Endothelial cell of umbilical vein (primary cell): Measurements from ENCODE around the gene SOX13. TPM values are rescaled to one million over a fixed set of nuclear protein-coding genes. Genes with fewer than 3 reads are reported as not detected.
"Not testable (repeated sequence)": the region's sequence is repeated elsewhere in the genome, so short reads cannot be mapped to it uniquely, and the experiment has no call there.

Experiments used
- BruUV-seq: library from RNA; stranded (reverse); fragments of 400-500 nt; replicated peaks from 2 replicates; lab custom pipeline; 2021; lab: Mats Ljungman, UMichigan
- CTCF ChIA-PET: fragments of 300-600, 350-600 bp; sonication (Branson Sonifier 250); formaldehyde crosslinking; loops from one replicate; lab custom pipeline; 2021; ENCODE audit warnings: antibody characterized with exemption, inconsistent platforms; lab: Charles Lee
- POLR2A ChIA-PET: fragments of 300-600, 350-600 bp; sonication (Branson Sonifier 250); formaldehyde crosslinking; loops from one replicate; lab custom pipeline; 2021; ENCODE audit warnings: antibody characterized with exemption, inconsistent platforms; lab: Charles Lee
- DNase-seq: peaks from one replicate; pipeline ENCODE4 v3.0.0-alpha.2; 2011; ENCODE audit warnings: low read depth, low spot score
- FAIRE-seq: peaks from 2 replicates; lab custom pipeline; 2011; peaks lifted over from hg19 to GRCh38; lab: Jason Lieb, UNC
- H2AFZ ChIP-seq: 2 replicates; pipeline ENCODE4 v1.6.0; 2012; ENCODE audit warnings: low read depth, low read length, control low read depth, inconsistent platforms
- H3K27ac ChIP-seq: 2 replicates; pipeline ENCODE4 v1.5.1; 2011; ENCODE audit warnings: low read depth, mild to moderate bottlenecking, control low read depth, low read length, moderate library complexity; ENCODE audit not compliant: insufficient read depth
- H3K27me3 ChIP-seq, 2 experiments: 2 replicates each; pipeline versions ENCODE4 v1.6.0 to v1.6.1; 2011; ENCODE audit warnings: low read length in 2 of 2, mixed read lengths in 1 of 2; ENCODE audit not compliant: control insufficient read depth in 2 of 2, insufficient read depth in 2 of 2
- H3K36me3 ChIP-seq, 2 experiments: 2 replicates in 1 of 2; 3 replicates in 1 of 2; pipeline ENCODE4 v1.5.1; 2011; ENCODE audit warnings: low read length in 2 of 2, mild to moderate bottlenecking in 1 of 2, moderate library complexity in 1 of 2; ENCODE audit not compliant: control insufficient read depth in 2 of 2, insufficient read depth in 2 of 2; ENCODE audit errors: extremely low read depth in 1 of 2
- H3K4me1 ChIP-seq: 3 replicates; pipeline ENCODE4 v1.5.1; 2011; ENCODE audit warnings: mild to moderate bottlenecking, low read length; ENCODE audit not compliant: control insufficient read depth, insufficient read depth; ENCODE audit errors: extremely low read depth
- H3K4me2 ChIP-seq: 2 replicates; pipeline ENCODE4 v1.6.1; 2011; ENCODE audit warnings: low read length, control low read depth, mixed read lengths; ENCODE audit not compliant: insufficient read depth
- H3K4me3 ChIP-seq, 3 experiments: fragments of 200-600 bp in 1 of 3; sonication (generic), shearing (Covaris generic) in 1 of 3; replicated peaks in 1 of 3; 2 replicates each; pipeline ENCODE4 v1.5.1; 2011 to 2016; ENCODE audit warnings: control low read depth in 3 of 3, low read length in 3 of 3, mild to moderate bottlenecking in 2 of 3, inconsistent platforms in 1 of 3, low read depth in 1 of 3, moderate library complexity in 1 of 3; ENCODE audit not compliant: insufficient read depth in 1 of 3
- H3K79me2 ChIP-seq: 2 replicates; pipeline ENCODE4 v1.6.0; 2012; ENCODE audit warnings: low read length, inconsistent platforms; ENCODE audit not compliant: control insufficient read depth, insufficient read depth
- H3K9ac ChIP-seq: replicated peaks from 2 replicates; pipeline ENCODE3; 2011; ENCODE audit warnings: low read length, control low read depth; ENCODE audit not compliant: insufficient read depth; ENCODE audit errors: extremely low read depth
- H3K9me1 ChIP-seq: replicated peaks from 3 replicates; pipeline ENCODE4 v1.6.0; 2011; ENCODE audit warnings: mild to moderate bottlenecking, low read length; ENCODE audit not compliant: control insufficient read depth, insufficient read depth; ENCODE audit errors: extremely low read depth
- H3K9me3 ChIP-seq: replicated peaks from 2 replicates; pipeline ENCODE4 v1.5.1; 2012; ENCODE audit warnings: low read length, inconsistent platforms; ENCODE audit not compliant: control insufficient read depth, insufficient read depth
- H4K20me1 ChIP-seq: replicated peaks from 2 replicates; pipeline ENCODE3; 2011; ENCODE audit warnings: mild to moderate bottlenecking, low read length; ENCODE audit not compliant: control insufficient read depth, insufficient read depth; ENCODE audit errors: extremely low read depth
- MYC ChIP-seq: IDR thresholded peaks from one replicate; pipeline ENCODE4 v1.6.1; 2011; ENCODE audit warnings: mild to moderate bottlenecking, low read depth, low read length
- POLR2A ChIP-seq: IDR thresholded peaks from 2 replicates; pipeline ENCODE4 v1.6.1; 2012; ENCODE audit warnings: low read depth, mild to moderate bottlenecking, control low read depth, low read length
- POLR2AphosphoS5 ChIP-seq: IDR thresholded peaks from 2 replicates; pipeline ENCODE4 v1.6.1; 2012; ENCODE audit warnings: low read depth, mild to moderate bottlenecking, control low read depth, low read length, moderate library complexity; ENCODE audit not compliant: insufficient read depth
- dilution Hi-C: fragments of 300-500 bp; cut with MboI; formaldehyde crosslinking; loops from one replicate; pipeline ENCODE4 v1.15.0; 2019; ENCODE audit warnings: low sequenced_read_pairs; ENCODE audit not compliant: extremely low pct_ligation_motif_present
- intact Hi-C: fragments of 100-400 bp; cut with micrococcal nuclease; formaldehyde crosslinking; loops from one replicate; pipeline ENCODE4 v1.10.0; 2022
- polyA plus RNA-seq, 4 experiments: library from polyadenylated mRNA; depleted of rRNA in 3 of 4; stranded (reverse) in 3 of 4; unstranded in 1 of 4; fragments of >200 nt; gene quantifications; 2 replicates each; pipeline versions ENCODE4 v1.2.1 to v1.2.3, GENCODE V29; 2011 to 2012; ENCODE audit warnings: missing spikeins in 1 of 4
- total RNA-seq: library from RNA; stranded (reverse); gene quantifications from 2 replicates; pipeline ENCODE4 v1.2.3, GENCODE V29; 2021
- TF ChIP-seq, protein P1 (sequence below): IDR thresholded peaks from 2 replicates; pipeline ENCODE4 v1.6.1; 2011; ENCODE audit not compliant: insufficient read depth, insufficient read length
- TF ChIP-seq, protein P2 (sequence below), 2 donors: IDR thresholded peaks; 1 replicate in 1 of 2; 2 replicates in 1 of 2; pipeline ENCODE4 v1.5.1; 2011; ENCODE audit warnings: low read length in 2 of 2, mild to moderate bottlenecking in 2 of 2, moderate library complexity in 2 of 2, control low read depth in 1 of 2, inconsistent platforms in 1 of 2, low read depth in 1 of 2; ENCODE audit not compliant: insufficient read depth in 1 of 2; ENCODE audit errors: extremely low read depth in 1 of 2

SOX13 gene
- total and polyA plus RNA-seq, 2 donors (not counting 3 experiments of a cell fraction or from before 2014, with no cell fraction given): 40.8 to 57.7 TPM

DNA sequence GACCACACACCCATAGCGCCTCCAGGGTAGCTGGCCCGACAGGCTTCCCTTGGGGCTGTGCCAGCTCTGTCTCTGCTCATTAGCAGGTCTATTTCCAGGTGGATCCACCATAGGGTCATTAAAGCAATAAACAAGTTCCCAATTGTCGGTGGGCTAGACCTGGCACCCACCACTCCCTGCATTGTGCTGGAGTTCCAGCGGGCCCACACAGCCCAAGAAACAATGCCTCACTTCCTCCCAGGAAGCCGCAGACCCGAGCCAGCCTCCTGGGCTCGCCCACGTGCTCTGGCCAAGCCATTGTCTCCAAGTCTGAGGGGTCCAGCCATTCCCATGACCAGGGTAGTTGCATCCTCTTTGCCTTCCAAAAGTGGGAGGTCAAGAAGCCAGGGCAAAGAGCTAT lies 27.5 kb upstream of the SOX13 start:
- Histone ChIP-seq H3K27me3 (no peaks in the 10 kb centered on the region), H4K20me1 (no peaks in the 10 kb centered on the region), H3K9ac (no peak overlapping the region), H3K9me3 (no peaks in the 10 kb centered on the region), H3K79me2 (no peaks in the 10 kb centered on the region), H3K9me1 (no peaks in the 10 kb centered on the region), H3K36me3 (no peaks in the 10 kb centered on the region), H3K4me3 (no peak overlapping the region), H3K27ac (peak overlapping the region; percentile 53), H3K4me2 (no peak overlapping the region), H3K4me1 (peaks cover 12% of the 10 kb centered on the region), H2AFZ (peak overlapping the region; percentile 71)
- TF ChIP-seq, protein P1, sequence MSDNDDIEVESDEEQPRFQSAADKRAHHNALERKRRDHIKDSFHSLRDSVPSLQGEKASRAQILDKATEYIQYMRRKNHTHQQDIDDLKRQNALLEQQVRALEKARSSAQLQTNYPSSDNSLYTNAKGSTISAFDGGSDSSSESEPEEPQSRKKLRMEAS: peak; percentile 83
- TF ChIP-seq POLR2AphosphoS5: peak; percentile 44
- TF ChIP-seq, protein P2, sequence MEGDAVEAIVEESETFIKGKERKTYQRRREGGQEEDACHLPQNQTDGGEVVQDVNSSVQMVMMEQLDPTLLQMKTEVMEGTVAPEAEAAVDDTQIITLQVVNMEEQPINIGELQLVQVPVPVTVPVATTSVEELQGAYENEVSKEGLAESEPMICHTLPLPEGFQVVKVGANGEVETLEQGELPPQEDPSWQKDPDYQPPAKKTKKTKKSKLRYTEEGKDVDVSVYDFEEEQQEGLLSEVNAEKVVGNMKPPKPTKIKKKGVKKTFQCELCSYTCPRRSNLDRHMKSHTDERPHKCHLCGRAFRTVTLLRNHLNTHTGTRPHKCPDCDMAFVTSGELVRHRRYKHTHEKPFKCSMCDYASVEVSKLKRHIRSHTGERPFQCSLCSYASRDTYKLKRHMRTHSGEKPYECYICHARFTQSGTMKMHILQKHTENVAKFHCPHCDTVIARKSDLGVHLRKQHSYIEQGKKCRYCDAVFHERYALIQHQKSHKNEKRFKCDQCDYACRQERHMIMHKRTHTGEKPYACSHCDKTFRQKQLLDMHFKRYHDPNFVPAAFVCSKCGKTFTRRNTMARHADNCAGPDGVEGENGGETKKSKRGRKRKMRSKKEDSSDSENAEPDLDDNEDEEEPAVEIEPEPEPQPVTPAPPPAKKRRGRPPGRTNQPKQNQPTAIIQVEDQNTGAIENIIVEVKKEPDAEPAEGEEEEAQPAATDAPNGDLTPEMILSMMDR (IDR thresholded peaks at IDR 0.05; ENCODE audit: extremely low read depth in 1 of 2, insufficient read depth in 1 of 2, low read depth in 1 of 2, low read length in 2 of 2): no peak
- dilution Hi-C loops: no loop called here
- intact Hi-C loops: no loop called here
- no TSS peak for BruUV-seq
- FAIRE-seq: peak; percentile 89
- ChIA-PET POLR2A (no interaction called here), CTCF (interaction anchor here (1.0 to 1.5 kb wide), 3 partner anchors 82 to 174 kb away, joined by 3 to 4 read pairs (median 4); no protein-coding TSS in a partner anchor)
- peak; percentile 60 for DNase-seq

DNA sequence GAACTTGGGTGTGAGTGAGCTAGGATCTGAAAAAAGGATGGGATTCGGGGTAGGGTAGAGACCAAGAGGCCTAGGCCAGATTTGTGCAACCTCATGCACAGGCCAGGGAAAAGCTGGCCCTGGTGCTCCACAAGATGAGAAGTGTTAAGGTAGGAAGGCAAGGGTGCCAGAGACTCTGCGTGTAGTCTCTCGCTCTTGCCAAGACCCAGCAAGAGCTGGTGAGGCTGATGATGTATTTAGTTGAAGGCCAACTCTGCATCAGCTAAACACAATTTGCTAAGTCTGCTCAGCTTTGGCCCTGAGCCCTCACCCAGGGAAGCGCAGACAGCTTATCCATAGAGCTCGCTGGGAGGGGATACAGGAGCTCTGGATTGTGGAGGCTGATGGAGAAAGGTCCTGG lies 26.6 kb upstream of the SOX13 start:
- Histone ChIP-seq H3K4me2 (no peak overlapping the region), H3K9ac (no peak overlapping the region), H3K4me1 (peaks cover 12% of the 10 kb centered on the region), H2AFZ (no peak overlapping the region), H3K4me3 (no peak overlapping the region), H4K20me1 (no peaks in the 10 kb centered on the region), H3K9me3 (no peaks in the 10 kb centered on the region), H3K27me3 (no peaks in the 10 kb centered on the region), H3K36me3 (no peaks in the 10 kb centered on the region), H3K27ac (no peak overlapping the region), H3K9me1 (no peaks in the 10 kb centered on the region), H3K79me2 (no peaks in the 10 kb centered on the region)
- DNase-seq (no peak), FAIRE-seq (no peak)
- intact Hi-C loops (no loop called here), dilution Hi-C loops (no loop called here)
- ChIA-PET POLR2A (no interaction called here), CTCF (interaction anchor here (1.5 kb wide), 1 partner anchor 95 kb away, joined by 4 read pairs; no protein-coding TSS in a partner anchor)
- no peak for TF ChIP-seq MYC
- TF ChIP-seq POLR2A: no peak
- no peak for TF ChIP-seq POLR2AphosphoS5
- no TSS peak for BruUV-seq

DNA sequence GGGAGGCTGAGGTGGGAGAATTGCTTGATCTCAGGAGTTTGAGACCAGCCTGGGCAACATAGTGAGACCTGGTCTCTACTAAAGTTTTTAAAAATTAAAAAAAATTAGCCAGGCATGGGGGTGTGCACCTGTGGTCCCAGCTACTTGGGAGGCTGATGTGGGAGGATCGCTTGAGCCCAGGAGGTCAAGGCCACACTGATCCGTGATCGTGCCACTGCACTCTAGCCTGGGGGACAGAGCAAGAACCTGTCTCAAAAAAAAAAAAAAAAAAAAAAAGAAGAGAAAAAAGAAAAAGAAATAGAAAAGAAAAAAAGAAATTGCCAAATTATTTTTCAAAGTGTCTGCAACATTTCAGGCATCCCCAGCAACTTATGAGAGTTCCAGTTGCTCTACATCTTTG lies 24.1 kb upstream of the SOX13 start:
- BruUV-seq, H3K4me2 ChIP-seq, H4K20me1 ChIP-seq, H2AFZ ChIP-seq, H3K36me3 ChIP-seq, H3K4me3 ChIP-seq, H3K9me3 ChIP-seq, POLR2A ChIA-PET, dilution Hi-C loops, H3K27me3 ChIP-seq, intact Hi-C loops, H3K27ac ChIP-seq, H3K9ac ChIP-seq, FAIRE-seq, DNase-seq, H3K79me2 ChIP-seq, H3K9me1 ChIP-seq: not testable (repeated sequence)
- H3K4me1 ChIP-seq: peaks cover 12% of the 10 kb centered on the region
- CTCF ChIA-PET: interaction anchor here (1.2 to 1.8 kb wide), 2 partner anchors 14 to 177 kb away, joined by 3 to 8 read pairs; no protein-coding TSS in a partner anchor
